Pulmonary artery endothelial cell (primary cell): ENCODE data around the gene IL17REL. TPM values are rescaled to one million over a fixed set of nuclear protein-coding genes. Genes with fewer than 3 reads are reported as not detected.

Source experiments
- DNase-seq: peaks from one replicate; pipeline ENCODE4 v3.0.0-alpha.2; 2011; ENCODE audit warnings: low read depth, low spot score
- total RNA-seq: library from RNA; depleted of rRNA; stranded (reverse); fragments of >200 nt; gene quantifications from 2 replicates; pipeline ENCODE4 v1.2.3, GENCODE V29; 2014

Gene IL17REL
- total RNA-seq, 1 donor from 2014 or later, result 0.20 TPM

GRCh38 chr22:49958931-49959781 is 53.4 kb downstream of the IL17REL start:
- no peak for DNase-seq

DNA sequence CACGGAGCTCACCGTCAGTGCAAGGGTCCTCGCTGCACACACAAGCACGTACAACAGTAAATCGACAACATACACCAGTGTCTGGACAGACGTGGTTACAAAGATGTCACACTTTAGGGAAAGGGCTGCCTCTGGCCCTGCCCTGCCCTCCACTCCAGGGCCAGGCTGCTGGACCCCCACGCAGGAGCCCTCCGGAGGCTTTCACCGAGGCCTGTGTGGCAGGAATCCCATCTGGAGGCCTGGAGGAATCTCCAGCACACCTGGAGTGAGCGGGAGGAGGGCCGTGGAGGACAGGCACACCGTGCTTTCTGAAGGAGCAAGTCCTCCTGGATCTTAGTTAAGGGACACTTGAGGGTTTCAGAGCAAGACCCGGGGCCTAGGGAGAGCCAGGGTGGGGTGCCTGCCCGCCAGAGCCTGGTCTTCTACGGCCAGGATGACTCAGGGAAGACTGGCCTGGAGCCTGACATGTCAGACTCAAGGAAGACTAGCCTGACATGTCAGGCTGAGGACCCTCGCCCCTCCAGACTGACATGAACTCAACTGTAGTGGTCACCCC is 54.1 kb downstream of the IL17REL start:
- no peak for DNase-seq

- DNase-seq, result no peak
Measured at GRCh38 chr22:49957826-49958365, 54.7 kb downstream of the IL17REL start.

GRCh38 chr22:49956914-49957825 is 55.4 kb downstream of the IL17REL start:
- DNase-seq, result no peak

DNA sequence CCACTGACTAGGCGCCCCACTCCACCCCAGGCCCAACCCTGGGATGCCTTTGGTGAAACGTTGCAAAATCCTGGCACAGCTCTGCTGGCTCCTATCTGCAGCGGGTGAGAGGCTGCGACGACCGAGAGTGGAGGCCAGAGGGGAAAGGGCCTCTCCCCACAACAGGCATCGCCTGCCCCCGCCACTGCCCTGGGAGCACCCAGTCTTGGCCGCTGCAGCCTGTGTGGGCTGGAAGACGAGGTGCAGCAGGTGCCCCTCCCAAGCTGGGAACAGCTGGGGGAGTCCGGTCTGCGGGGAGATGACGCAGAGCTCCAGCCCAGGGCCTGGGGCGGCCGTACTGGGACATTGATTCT is 56.2 kb downstream of the IL17REL start:
- no peak for DNase-seq

DNA sequence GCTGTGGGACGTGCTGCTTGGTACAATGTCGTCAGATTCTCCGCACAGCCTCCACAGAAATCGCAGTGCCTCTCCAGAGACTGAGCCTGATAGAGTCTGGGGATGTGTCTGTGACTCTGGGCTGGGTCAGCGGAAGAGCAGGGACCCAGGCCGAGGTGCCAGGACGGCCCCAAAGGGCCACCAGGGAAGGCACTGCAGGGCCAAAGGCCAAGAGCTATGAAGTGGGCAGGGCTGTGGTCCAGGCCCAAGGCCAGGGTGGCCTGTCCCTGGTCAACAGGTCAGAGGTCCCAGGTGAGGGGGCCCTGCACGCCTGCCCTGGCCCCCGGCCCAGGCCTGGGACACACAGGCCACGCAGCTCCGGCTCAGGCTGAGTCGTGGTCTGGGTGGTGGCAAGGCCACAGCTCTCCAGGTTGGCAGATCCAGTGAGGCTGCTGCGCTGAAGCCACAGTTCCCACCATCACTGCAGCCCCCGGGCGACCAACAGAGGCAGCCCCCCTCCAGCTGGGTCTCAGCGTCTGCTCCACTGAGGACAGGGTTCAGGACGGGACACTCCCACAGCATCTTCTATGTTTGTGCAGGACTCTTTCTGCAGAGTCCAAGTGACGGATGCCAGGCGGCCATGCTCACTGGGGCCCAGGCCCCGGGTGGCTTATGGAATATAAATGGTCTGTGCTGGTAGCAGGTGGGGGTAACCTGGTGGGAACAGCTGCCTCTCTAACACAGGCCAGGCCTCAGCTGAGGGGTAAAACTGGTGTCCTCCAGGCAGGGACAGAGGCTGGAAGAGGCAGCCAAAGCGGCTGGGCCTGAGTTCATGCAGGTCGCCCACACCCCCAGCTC is 56.8 kb downstream of the IL17REL start:
- no peak for DNase-seq

DNA sequence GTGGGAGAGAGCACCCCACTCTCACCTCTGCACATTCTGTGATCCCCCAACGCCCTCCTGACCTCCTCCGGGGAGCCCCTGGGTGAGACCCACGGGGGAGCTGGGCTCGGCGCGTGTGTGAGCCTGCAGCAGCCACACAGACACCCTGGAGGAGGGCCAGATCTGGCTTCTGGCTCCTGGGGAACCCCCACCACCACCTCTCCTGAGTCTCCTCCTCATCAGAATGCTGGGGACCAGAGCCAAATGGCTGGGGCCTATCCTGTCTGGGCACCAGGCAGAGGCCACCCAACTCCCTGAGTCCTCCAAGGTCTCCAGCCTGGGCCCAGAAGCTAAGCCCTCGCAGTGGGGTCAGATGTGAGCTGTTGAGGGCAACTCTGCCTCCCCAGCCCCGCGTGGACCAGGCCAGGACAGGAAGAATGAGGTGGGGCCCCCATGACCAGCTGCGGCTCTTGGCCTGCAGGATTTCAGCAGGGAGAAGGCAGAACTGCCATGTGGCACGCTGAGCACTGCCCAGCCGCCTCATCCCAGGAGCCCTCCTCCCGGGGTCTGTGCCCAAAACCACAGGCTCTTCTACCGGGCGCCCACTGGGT is 57.5 kb downstream of the IL17REL start:
- no peak for DNase-seq

GRCh38 chr22:49954354-49954753 is 58.2 kb downstream of the IL17REL start:
- no peak for DNase-seq

DNA sequence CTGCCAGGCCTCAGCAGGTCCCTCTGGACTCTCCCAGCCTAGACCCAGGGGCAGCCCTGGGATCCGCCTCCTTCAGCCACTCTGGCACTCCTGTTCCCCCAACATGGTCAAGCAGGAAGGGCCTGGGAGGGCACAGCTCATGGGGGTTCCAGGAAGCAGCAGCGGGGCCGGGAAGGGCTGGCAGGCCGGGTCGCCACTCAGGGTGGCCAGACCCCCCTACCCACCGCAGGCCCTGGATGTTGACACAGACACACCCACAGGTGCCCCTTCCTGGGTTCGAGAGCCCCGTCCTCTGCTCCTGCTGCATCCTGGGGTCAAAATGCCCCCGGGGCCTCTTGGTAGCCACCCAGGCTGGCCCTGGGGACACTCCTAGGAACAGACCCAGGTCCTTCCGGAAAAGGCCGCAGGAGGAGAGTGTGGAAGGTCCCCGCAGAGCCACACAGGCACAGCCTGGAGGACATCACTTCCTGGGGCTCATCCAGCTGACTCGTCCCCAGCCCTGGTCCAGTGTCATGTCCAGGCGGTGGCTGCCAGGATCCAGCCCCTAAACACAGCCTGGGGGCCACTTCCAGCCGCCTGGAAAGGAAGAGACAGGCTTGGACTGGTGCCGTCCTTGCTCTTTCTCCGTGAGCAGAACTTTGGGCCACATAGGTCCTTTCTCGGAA is 58.8 kb downstream of the IL17REL start:
- DNase-seq, result no peak

- DNase-seq, result no peak
Measured at GRCh38 chr22:49953027-49953679, 59.4 kb downstream of the IL17REL start.

DNA sequence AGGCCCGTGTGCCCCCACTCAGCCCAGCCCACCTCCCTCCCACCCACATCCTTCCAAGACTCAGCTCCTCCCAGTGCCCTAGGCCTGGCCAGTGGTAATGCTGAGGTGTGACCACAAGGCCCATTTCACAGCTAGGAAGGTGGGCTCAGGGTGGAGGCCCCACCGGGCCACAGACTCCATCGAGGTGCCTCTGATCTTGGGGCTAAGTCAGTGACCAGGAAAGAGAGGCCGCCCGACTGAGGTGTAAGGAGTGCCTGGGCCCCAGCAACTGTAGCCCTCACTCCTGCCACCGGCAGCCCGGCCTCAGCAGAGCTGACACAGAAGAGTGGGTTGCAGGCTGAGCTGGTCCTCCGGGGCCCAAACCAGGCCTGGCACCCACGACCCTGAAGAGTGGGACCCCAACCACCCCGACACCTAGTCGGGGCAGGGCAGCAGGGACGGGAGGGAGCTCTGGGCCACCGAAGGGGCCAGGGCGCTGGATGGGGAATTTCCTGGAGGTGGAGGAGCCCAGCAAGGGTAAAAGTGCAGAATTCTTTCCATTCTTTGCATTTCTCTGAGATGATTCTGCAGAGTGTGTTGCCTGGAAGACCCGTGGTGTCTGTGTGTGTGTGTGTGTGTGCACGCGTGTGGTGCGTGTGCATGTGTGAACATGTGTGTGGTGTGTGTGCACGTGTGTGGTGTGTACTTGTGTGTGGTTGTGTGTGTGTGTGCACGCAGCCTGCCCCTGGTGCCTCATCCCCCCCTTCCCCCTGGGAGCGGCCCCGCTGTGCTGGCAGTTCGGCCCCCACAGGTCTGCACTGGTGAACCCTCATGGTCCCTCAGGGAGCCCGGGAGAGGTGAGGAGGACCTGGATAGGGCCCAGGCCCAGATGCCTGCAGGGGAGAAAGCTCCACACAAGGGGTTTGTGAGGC is 60.3 kb downstream of the IL17REL start:
- DNase-seq, result no peak

- DNase-seq, result no peak
Measured at GRCh38 chr22:49951678-49951985, 60.9 kb downstream of the IL17REL start.

GRCh38 chr22:49951000-49951677 is 61.4 kb downstream of the IL17REL start:
- no peak for DNase-seq

GRCh38 chr22:49950396-49950994 is 62.1 kb downstream of the IL17REL start:
- DNase-seq, result no peak

DNA sequence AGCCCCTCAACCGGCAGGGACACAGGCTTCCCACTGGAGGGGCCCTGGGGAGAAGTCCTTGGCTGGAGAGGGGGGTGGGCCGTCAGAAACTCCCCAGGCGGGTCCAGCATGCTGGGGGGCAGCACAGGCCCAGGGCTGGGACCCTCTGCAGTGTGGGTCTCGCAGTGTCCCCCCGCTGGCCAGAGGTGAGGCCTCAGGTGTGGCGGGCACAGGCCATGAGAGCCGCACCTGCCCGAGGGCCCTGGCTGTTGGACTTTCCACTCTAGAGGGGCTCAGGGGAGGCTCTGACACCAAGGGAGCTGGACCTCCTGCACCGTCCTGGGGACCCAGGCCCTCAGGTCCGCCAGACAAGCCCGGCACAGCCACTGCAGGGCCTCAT is 62.7 kb downstream of the IL17REL start:
- no peak for DNase-seq

DNA sequence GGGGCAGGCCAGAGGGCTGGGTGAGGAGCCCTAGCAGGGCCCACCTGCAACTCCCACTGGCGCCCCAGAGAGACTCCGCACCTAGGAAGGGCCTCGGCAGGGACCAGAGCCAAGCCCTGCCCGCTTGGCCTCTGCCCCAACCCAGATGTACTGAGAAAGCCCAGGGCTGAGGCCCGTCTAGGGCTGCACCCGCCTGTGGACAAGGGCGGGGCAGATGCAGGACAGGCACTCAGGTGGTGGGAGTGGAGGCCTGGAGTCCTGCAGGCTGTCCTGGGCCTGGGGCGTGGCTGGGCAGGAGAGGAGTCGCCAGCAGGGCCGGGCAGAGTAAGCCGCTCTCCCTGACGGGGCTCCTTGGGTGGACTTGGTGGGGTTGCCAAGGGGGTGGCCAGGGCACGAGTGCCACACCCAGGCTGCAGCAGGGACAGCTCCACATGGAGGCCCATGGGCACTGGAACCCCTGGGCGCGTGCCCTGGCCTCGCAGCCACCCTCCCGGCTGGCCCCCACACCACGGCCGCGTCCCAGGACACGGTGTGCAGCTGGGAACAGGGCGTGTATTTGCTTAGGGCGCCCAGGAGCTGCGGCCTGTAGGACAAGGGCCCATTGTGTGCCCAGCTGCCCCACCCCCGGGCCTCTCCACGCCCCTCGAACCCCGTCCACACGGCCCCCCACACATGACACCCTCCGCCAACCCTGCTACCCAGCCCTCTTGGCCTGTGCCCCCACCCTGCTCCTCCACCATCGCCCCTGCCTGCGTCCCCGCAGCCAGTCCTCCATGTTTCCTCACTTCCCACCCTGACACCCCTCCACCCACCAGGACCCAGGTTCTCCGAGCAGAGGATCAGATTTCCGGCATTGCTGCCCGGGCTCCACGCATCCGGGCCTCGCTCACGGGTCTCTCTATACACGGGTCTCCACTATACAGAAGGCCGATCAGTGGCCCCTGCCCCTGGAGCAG is 63.3 kb downstream of the IL17REL start:
- DNase-seq, result no peak
